AML-193 (cell line): ENCODE data around the gene SCN4B.

Experiments used
- DNase-seq, 2 experiments: peaks; one replicate each; lab custom pipeline; 2025; lab: John Stamatoyannopoulos, UW

Gene SCN4B

GRCh38 chr11:118152020-118152551, 537 bp downstream of the SCN4B start:
- DNase-seq, result no peak

GRCh38 chr11:118151431-118151830, 1.2 kb downstream of the SCN4B start:
- no peak for DNase-seq

- no peak for DNase-seq
These were observed 3.1 kb downstream of the SCN4B start for GRCh38 chr11:118149493-118149892.

- no peak for DNase-seq
These were observed 3.8 kb downstream of the SCN4B start for GRCh38 chr11:118148856-118149255.

GRCh38 chr11:118148240-118148639, 4.4 kb downstream of the SCN4B start:
- DNase-seq, result no peak

- no peak for DNase-seq
These were observed 5.1 kb downstream of the SCN4B start for GRCh38 chr11:118147502-118147901.

GRCh38 chr11:118146554-118146953, 6.1 kb downstream of the SCN4B start:
- DNase-seq, result no peak

- peak; percentile 59 to 60 for DNase-seq
These were observed 7.1 kb downstream of the SCN4B start for GRCh38 chr11:118145285-118146227.

GRCh38 chr11:118144301-118145268, 8.0 kb downstream of the SCN4B start:
- DNase-seq, result no peak

- DNase-seq, result no peak
These were observed 8.9 kb downstream of the SCN4B start for GRCh38 chr11:118143661-118144185.

GRCh38 chr11:118142809-118143208, 9.8 kb downstream of the SCN4B start:
- DNase-seq, result peak; percentile 74 to 83

- no peak for DNase-seq
These were observed 10.5 kb downstream of the SCN4B start for GRCh38 chr11:118142081-118142480.

GRCh38 chr11:118139578-118139977, 13.0 kb downstream of the SCN4B start:
- DNase-seq, result no peak

GRCh38 chr11:118138839-118139420, 13.7 kb downstream of the SCN4B start:
- DNase-seq, result no peak

- no peak for DNase-seq
These were observed 15.8 kb downstream of the SCN4B start for GRCh38 chr11:118136801-118137200.

- no peak for DNase-seq
These were observed 16.3 kb downstream of the SCN4B start for GRCh38 chr11:118136341-118136740.

- no peak for DNase-seq
These were observed 16.8 kb downstream of the SCN4B start for GRCh38 chr11:118135796-118136165.

- no peak for DNase-seq
These were observed 17.4 kb downstream of the SCN4B start for GRCh38 chr11:118135051-118135795.

- no peak for DNase-seq
These were observed 18.8 kb downstream of the SCN4B start for GRCh38 chr11:118133816-118134215.

GRCh38 chr11:118132385-118133151, 20.1 kb downstream of the SCN4B start:
- no peak for DNase-seq
